ENCODE results near the gene MZT2A.
"Not testable (repeated sequence)": the region's sequence is repeated elsewhere in the genome, so short reads cannot be mapped to it uniquely, and the experiment has no call there.

The MZT2A gene

DNA sequence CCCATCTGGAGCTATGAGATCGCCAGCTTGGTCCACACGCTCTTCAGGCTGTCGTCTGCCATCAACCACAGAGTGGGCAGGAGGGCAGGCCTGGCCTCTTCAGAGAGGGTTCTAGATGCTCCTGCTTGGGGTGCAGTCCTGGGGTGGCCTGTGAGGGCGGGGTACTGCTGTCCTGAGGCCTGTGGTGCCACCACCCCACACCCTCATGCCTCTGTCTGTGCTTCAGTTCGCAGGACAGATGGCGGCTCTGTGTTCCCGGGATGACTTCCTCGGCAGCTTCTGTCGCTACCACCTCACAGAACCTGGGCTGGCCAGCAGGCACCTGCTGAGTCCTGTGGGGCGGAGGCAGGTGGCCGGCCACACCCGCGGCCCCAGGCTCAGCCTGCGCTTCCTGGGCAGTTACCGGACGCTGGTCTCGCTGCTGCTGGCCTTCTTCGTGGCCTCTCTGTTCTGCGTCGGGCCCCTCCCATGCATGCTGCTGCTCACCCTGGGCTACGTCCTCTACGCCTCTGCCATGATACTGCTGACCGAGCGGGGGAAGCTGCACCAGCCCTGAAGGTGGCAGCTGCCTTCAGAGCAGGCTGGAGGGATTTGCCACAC, 27.8 kb upstream of the MZT2A start:
- peak; percentile 1 for DNase-seq

DNA sequence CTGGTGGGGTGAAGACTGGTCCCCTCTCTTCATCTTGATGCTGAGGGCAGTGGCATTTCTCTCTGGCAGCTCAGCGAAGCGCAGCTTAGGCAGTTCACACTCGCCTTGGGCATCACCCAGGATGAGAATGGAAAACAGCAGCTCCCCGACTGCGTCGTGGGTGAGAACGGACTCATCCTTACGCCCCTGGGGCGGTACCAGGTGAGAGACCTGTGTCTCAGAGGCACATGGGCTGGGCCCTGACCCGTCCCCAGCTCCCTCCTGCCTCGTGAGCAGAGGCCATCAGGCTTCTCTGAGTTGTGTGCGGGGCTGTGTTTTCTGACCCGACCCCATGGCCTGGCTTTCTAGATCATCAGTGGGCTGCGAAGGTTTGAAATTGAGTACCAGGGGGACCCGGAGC, 27.3 kb upstream of the MZT2A start:
- DNase-seq = peak; percentile 13

DNA sequence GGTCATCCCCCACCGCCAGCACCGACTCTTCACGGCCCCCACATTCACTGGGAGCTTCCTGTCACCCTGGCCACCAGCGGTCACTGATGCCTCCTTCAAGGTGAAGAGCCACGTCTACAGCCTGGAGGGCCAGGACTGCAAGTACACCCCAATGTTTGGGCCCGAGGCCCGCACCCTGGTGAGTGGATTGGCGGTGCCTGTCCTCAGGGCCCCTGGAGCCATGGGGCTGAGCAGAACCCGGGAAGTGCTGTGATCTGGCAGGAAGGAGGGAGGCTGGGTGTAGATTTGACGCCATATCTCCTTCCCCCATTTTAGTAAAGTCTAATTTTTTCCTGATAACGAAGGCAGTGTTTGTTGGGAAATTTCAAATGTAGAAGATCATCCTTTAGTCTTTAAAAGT, 26.3 kb upstream of the MZT2A start:
- DNase-seq = not testable (repeated sequence)

DNA sequence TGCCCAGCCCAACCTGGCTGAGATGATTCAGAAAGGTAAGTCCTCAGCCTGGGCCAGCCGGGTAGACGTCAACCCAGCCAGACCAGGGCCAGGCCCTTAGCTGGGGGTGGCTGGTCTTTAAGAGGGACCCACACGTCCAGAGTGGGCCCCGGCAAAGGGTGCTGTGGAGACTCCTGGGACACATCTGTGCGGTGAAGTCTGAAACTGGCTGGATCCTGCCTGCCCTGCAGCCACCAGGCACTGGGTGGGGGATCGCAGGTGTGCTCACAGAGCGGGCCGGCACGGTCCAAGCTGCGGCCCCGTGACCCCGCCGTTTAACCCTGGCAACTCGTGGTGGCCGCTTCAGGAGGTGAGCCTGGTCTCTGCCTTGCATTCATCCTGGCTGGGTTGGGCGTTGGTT, 25.7 kb upstream of the MZT2A start:
- not testable (repeated sequence) for DNase-seq

DNA sequence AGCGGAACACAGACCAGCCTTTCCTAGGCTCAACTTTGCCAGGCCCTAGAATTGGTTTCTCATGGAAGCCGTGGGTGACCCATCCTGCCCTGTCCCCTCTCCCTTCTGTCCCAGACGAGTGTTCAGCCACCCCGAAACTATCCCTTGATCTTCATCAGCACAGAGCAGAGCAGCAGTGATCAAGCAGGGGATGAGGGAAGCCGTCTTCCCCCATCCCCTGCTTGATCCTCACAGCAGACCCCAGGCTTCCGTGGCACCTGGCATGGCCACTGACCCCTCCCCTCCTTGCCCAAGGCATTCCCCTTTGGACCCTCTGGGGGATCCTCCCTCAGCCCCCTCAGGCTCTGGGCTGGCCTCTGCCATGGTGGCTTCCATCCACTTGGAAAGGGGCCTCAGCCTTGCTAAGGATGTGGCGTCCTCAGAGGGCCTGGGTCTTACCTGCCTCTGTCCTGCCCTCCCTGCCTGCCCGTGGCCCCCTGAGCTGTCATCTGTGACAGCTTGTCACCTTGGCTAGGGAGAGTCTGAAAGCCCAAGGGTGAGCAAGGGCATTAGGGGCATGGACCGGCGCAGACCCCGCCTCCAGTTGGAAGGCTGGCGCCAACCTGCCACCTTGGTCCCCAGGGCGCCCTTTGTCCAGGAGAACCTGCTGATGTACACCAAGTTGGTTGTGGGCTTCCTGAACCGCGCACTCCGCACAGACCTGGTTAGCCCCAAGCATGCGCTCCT, 25.1 kb upstream of the MZT2A start:
- peak; percentile 15 for DNase-seq

DNA sequence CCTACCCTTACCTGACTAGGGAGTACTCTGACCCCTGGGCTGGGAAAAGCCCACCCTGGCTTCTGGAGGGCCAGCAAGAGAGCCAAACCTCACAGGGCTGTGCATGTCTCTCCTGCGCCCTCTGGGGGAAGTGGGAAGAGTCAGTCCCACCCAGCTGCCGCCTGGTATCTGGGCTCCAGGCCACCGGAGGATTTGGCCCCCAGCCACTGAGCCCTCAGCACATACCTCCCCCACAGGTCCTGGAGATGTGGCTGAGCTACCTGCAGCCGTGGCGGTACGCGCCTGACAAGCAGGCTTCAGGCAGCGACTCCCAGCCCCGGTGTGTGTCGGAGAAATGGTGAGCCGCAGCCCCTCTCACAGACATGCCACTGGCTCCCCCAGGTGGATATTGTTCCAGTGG, 24.4 kb upstream of the MZT2A start:
- not testable (repeated sequence) for DNase-seq

DNA sequence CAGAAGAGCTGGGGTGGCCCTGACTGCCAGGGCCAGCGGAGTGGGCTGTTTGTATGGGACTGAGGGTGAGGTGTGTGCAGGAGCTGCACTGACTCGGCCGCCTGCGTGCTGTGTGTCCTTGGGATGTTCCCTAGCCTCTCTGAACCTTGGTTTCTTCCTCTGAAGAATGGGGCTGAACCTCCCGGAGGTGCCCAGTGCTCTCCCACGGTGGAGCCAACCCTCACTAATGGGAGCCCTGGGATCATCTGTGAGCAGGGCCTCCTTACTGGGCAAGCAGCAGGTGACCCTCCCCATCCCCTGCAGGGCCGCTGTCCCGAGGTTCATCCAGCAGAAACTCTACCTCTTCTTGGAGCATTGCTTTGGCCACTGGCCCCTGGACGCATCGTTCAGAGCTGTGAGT, 23.8 kb upstream of the MZT2A start:
- no peak for DNase-seq

DNA sequence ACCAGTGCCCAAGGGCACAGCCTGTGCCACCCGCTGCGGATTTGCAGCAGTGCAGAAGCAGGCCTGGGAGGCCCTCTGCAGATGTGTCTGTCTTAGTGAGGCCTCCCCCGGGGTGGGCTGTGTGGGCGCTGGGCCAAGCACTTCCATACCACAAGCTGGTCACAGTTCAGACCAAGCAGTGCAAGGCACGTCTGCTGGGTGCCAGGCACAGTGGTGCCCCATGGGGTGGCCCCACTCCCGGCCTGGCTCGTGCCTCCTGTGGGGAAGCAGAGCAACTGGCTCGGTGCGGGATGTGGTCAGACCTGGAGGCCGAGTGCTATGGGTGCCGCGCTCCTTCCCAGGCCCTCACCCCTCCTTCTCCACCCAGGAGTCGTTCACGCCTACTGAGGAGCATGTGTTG, 23.0 kb upstream of the MZT2A start:
- not testable (repeated sequence) for DNase-seq

DNA sequence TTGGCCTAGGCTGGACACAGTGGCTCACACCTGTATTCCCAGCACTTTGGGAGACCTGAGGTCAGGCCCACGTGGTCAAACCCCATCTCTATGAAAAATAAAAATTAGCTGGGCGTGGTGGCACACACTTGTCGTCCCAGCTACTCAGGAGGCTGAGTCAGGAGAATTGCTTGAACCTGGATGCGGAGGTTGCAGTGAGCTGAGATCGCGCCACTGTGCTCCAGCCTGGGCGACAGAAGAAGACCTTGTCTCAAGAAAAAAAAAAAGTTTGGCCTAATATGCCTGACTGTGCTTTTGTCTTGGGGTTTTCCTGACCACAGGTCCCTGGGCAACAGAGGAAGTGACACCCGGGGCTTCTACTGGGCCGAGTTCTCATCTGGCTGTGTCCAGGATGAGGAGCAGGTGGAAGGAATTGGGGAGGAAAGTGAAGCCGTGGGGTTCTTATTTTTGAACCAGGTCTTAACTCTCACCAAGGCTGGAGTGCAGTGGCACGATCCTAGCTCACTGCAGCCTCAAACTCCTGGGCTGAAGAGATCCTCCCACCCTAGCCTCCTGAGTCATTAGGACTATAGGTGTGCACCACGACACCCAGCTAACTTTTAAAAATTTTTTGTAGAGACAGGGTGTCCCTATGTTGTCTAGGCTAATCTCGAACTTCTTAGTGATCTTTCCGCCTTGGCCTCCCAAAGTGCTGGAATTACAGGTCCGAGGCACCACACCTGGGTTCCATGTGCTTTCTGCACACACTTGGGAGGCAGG, 22.4 kb upstream of the MZT2A start:
- not testable (repeated sequence) for DNase-seq

DNA sequence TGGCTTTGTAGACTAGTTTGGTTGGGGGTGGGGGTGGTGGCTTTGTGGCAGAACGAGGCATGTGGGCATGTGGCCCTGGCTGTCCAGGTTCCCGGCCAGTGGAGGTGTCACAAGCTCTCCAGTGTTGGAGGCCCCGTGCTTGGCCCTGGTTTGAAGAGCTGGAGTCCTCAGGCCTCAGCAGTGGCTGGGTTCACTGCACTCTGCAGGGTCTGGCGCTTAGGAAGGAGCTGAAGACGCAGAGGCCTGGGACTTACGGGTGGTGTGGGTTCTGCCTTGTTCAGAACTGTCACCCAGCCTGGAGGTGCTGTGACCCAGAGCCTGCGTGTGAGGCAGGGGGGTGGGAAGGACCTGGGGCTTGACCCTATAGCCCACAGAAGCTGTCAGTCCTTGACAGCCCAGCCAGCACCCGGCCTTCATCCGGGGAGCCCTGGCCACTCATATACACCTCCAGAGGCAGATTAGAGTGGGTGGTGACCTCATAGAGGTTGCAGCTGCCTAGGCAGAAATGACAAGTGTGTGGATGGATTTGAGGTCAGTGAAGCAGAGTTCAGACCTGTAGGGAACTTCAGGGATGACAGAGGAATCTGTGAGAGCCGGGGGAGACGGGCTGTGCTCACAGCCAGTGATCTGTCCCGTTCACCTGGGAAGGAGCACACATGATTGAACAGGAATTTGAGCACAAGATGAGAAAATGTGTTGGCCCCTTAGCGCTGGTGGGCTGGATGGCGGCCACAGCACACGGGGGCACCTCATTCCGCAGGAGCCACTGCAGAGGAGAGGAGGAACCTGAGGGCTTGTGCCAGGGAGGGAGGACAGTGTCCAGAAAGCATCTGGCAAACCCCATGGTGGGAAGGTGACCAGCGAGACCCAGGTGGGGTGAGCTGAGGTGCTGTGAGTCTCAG, 20.0 kb upstream of the MZT2A start:
- DNase-seq = not testable (repeated sequence)

DNA sequence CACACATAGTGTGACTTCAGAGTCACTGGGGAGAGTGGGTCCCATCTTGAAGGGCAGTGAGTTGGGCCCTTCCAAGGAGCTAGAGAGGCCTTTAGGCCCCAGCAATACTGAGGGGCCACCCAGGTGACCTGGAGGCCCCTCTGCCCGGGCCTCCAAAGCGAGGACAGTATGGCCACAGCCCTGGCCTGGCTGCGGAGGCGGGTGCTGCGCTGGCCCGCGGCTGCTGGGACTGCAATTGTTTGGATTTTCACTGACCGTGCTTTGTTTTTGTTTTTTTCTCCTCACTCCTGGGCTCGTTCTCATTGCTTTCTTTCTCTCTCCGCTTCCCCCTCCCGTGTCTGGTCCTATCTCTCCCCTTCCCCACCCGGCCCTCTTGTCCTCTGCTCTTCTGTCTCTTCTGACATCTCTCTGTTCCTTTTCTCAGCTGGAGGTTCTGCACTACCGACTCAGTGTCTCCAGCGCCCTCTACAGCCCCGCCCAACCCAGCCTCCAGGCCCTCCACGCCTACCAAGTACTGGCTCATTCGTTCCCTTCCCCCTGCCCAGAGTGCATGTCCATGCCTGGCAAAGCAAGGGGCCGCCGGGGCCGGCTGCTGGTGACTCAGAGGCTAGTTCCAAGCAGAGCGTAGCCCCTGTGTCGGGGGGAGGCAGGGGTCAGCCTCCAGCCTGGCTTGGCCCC, 19.2 kb upstream of the MZT2A start:
- DNase-seq = not testable (repeated sequence)

DNA sequence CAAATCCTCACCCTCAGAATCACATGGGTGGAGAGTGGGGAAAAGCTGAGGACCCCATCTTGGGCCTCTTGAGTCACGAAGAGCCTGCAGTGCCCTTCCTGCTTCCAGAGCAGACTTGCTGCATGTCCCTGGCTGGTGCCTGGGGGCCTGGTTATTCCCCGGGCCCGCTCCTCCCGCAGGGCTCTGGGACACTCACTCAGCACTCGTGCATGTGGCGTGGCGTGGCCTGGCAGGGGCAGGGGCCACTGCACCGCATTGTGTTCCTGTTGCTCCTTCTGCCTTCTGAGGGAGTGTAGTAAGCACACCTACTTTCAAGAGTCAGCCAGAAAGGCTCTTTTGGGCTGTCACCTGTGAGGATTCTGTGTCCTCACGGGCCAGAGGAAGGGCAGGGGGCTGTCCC, 17.4 kb upstream of the MZT2A start:
- no peak for DNase-seq

DNA sequence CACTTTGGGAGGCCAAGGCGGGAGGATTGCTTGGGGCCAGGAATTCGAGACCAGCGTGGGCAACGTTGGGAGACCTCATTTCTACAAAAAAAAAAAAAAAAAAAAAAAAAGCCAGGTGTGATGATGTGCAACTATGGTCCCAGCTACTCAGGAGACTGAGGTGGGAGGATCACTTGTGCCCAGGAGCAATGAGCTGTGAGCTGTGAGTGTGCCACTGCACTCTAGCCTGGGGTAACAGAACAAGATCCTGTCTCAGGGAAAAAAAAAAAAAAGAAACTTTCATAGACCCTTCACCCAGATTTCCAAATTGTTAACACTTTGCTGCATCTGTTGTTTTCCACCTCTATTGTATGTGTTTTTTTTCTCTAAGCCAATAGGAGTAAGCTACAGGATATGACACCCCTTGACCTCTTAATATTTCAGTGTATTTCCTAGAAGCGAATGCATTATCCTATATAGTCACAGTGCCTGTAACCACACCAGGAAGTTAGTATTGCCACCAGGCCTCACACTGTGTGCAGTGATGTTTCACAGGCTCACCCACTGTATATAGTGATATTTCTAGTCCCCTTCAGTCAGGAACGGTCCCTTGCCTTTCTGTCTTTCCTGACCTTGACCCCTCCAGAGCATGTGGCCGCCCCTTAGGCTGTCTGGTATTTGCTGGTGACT, 12.0 kb upstream of the MZT2A start:
- DNase-seq = not testable (repeated sequence)

DNA sequence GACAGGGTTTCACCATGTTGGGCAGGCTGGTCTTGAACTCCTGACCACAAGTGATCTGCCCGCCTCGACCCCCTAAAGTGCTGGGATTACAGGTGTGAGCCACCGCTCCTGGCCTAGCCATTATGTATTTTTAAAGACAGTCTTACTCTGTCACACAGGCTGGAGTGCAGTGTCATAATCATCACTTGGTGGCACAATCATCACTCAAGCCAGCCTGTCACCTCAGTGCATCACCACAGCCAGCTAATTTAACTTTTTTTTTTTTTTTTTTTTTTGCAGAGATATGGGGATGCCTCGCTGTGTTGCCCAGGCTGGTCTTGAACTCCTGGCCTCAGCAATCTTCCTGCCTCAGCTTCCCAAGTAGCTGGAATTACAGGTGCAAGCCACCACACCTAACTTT, 11.4 kb upstream of the MZT2A start:
- not testable (repeated sequence) for DNase-seq

DNA sequence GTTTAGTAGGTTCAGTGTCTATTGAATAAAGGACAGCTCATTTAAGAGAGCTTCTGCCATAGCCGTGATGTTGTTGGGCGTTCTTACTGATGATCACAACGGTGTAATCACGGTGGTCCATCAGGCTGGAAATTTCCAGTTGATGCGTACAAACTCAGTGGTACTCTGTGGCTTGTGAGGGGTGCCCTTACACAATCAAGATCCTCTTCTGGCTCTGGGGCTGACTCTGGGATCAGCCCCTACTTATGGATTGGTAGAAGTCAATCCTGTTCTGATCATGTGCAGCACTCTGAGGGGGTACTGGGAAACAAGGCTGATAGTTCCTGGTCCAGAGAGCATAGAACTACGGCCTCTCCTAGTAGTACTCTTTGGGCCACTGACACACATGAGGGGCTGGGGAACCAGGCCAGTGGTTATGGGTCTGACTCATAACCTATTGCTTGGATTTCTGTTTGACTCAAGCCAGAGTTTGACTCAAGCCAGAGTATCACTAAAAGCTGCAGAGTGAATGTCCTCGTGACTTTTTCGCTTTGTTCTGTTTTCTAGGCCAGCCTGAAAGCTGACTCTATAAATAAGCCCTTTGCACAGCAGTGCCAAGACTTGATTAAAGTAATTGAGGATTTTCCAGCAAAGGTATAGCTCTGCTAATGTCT, 6.2 kb upstream of the MZT2A start:
- not testable (repeated sequence) for DNase-seq

DNA sequence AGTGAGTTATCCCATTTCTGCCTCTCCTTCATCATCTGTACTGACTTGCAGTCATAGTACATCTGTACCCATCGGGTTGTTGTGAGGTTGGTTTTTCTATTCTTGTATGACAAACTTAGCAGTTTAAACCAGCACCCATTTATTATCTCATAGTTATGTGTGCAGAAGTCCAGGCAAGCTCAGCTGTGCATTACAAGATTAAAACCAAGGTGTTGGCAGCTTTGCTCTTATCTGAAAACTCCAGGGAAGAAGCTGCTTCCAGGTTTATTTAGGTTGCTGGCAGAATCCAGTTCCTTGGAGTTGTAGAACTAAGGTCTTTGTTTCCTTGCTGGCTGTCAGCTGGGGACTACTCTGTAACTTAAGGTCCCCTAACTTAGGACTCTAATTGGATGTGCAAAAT, 3.3 kb upstream of the MZT2A start:
- not testable (repeated sequence) for DNase-seq

DNA sequence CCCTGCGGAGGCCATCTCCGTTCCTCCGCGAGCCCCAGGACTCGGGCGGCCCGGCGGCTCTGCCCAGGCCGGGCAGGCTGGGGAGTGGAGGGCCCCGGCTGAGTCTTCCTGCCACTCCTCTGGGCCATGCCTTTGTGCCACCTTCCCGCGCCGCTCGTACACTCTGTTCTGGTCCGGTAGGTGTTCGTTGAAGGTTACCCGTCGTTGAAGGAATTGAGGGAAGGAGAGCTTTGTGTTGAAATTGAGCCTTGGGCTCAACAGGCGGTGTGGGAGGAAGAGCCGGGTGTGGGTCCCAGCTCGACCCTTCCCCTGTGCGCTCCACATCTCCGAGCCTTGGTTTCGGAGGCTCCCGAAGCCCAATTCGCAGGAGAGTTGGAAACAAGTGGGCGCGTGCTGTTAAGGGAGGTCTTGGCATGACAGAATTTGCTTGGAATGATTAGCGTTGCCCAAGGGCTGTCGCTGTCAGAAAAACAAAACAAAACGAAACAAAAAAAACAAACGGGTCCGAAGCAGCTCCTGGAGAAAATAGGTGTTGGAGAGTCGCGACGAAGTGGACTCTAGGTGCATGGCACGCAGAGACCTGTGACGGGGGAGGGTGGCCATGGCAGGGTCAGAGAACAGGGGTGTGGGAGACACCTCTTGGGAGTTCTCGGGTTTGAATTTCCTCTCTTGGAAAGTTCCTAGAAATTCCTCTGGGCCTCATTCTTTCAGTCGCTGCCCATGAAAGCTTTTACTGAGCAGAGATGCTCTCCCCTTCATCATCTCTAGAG, 1.2 kb upstream of the MZT2A start:
- DNase-seq = no peak

DNA sequence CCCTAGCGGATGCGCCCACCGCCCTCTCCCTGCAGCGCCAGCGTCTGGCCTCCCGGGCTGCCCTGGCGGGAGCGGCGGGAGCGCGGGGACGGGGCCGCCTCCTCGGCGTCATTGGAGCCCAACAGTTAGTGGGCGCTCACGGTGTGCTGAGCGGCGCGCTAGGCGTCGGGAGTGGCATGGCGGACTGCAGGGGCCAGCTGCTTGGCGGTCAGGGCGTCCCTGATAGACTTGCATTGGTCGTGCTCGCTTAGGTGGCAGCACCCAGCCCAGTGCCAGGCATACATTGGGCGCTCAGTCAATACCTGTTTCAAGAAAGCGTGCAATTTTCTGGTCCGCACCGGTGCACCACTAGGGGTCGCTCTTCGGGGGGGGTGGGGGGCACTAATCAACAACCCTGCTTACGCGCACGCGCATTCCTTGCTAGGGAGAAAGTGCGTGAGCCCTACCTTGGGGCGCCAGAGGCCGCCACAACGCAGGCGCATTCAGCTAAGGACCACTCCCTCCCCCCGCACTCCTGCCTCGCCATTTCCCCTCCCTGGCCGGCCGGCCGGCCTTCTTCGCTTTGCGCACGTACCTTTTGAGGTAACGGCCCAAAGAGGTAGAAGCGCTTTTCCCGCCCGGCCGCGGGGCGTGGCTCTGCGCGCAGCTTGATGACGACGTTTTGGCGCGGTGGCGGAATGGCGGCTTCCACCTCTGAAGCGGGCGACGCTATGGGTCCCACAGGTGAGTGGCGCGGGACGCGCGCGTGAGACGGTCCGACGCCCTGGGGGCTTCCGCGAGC, 411 bp upstream of the MZT2A start:
- peak; percentile 96 for DNase-seq

DNA sequence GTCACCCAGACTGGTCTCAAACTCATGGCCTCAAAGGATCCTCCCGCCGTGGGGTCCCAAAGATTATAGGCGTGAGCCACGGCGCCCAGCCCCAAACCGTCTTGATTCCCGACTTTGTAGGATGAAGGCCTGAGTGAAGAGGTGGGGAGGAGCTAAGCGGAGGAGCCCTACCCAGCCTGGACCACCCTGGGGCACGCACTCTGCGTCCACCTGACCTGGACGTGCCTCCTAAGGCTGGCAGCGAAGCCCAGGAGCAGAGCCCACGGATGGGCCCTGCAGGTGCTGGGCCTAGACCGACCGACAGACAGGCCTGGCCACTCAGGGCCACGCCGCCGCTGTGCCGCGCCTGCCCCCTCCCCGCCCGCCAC, 744 bp downstream of the MZT2A start:
- DNase-seq = not testable (repeated sequence)

Measured in CD4-positive, alpha-beta T cell treated with Interleukin-15 for 1 hour (primary cell).